22Rv1 (cell line): ENCODE measurements around the gene DUOX2.

ENCODE experiments used
- H3K27ac ChIP-seq: fragments of 450-650 bp; 2 replicates; pipeline ENCODE4 v1.5.1; 2017
- ZFX ChIP-seq: fragments of 450-650 bp; IDR thresholded peaks from 2 replicates; pipeline ENCODE4 v1.6.1; 2017; ENCODE audit warnings: antibody characterized with exemption, borderline replicate concordance
- TF ChIP-seq, protein P1 (sequence below): fragments of 450-650 bp; IDR thresholded peaks from 2 replicates; pipeline ENCODE4 v1.5.1; 2017; ENCODE audit warnings: mild to moderate bottlenecking

The DUOX2 gene

DNA sequence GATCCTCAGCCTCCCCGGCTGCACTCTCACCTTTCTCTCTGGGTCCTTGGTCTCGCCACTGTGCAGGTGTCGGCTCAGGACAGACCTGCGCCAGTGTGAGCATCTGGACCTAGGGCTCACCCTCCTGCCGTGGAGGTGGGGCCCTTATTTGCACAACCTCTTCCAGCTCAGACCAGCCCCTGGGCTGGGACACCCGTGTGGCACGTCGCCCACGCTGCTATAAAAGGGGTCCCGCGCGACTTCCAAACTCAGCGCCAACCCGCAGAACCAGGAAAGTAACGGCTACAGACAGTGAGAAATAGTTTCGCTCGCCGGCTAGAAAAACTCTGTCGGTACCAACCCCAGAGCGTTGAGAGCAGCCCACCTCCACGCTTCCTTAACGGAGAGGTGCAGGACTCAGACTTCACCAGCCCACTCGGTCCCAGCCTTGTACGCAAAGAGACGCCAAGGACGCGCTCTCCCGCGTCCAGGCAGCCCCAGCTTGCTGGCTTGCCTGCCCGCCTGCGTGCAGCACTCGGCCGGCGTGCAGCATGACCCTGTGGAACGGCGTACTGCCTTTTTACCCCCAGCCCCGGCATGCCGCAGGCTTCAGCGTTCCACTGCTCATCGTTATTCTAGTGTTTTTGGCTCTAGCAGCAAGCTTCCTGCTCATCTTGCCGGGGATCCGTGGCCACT, at the start of gene DUOX2, which contains the start of gene DUOXA2:
Gene DUOX2 (minus strand): TSS at position 97 of the 675 bp plus-strand sequence. CDS start 761 bp downstream, outside the sequence.
Gene DUOXA2 (plus strand): TSS at position 251 of the 675 bp plus-strand sequence. CDS start 280 bp downstream, at position 531.
- no peak within 1 kb of the TSS for H3K27ac ChIP-seq
- TF ChIP-seq, protein P1, sequence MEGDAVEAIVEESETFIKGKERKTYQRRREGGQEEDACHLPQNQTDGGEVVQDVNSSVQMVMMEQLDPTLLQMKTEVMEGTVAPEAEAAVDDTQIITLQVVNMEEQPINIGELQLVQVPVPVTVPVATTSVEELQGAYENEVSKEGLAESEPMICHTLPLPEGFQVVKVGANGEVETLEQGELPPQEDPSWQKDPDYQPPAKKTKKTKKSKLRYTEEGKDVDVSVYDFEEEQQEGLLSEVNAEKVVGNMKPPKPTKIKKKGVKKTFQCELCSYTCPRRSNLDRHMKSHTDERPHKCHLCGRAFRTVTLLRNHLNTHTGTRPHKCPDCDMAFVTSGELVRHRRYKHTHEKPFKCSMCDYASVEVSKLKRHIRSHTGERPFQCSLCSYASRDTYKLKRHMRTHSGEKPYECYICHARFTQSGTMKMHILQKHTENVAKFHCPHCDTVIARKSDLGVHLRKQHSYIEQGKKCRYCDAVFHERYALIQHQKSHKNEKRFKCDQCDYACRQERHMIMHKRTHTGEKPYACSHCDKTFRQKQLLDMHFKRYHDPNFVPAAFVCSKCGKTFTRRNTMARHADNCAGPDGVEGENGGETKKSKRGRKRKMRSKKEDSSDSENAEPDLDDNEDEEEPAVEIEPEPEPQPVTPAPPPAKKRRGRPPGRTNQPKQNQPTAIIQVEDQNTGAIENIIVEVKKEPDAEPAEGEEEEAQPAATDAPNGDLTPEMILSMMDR = no peak
- no peak for TF ChIP-seq ZFX

DNA sequence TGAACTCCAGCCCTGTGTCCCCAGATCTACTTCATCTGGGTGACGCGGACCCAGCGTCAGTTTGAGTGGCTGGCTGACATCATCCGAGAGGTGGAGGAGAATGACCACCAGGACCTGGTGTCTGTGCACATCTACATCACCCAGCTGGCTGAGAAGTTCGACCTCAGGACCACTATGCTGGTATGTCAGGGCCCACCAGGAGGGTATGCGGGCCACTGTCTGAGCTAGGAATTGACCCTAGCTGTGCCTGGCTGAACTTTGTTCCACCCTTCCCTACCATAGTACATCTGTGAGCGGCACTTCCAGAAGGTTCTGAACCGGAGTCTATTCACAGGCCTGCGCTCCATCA, 49.5 kb upstream of the DUOX2 start:
- H3K27ac ChIP-seq = no peak overlapping the region
- no peak for TF ChIP-seq ZFX

DNA sequence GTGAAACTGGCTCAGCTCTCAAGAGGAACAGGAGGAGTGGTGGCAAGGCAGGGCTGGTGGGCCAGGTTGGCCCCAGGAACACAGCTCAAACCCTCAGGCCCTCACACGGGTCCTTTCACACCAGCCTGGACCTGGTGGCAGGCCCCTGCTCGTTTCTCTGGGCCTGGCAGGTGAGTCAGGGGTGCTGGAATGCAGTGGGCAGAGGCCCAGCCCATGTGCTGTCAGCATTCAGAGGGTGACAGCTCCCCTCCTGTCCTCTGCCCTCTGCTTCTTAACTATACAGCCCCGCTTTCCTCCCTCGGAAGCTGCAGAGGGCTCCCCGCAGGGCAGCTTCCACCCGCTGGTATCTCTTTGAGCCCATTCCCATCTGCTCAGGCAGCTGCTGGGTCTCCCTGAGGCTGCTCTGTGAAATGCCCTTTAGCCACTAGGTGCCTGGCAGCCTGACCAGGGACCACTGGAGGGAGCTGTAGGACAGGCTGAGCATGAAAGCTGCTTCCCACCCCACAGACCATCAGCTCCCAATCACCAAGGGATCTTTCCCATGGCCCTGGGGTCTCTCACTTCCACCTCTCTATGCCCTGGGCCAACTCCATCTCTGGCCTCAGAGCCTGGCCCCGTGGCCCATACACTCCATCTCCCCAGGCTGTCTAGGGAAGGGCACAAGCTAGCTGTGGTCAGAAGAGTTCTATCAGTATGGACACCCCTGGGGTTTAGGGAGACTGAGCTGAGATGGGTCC, 49.0 kb upstream of the DUOX2 start:
- no peak for TF ChIP-seq ZFX
- TF ChIP-seq, protein P1 = peak; percentile 85
- no peak overlapping the region for H3K27ac ChIP-seq

DNA sequence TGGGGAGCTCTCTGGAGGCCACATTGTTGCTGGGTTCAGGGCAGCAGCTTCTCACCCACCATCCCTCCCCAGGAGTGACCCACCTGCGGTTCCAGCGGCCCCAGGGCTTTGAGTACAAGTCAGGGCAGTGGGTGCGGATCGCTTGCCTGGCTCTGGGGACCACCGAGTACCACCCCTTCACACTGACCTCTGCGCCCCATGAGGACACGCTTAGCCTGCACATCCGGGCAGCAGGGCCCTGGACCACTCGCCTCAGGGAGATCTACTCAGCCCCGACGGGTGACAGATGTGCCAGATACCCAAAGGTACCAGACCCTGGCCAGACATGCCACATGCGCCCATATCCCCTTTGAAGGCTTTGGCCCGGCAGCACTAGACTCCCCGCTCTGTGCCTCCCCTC, 47.7 kb upstream of the DUOX2 start:
- no peak overlapping the region for H3K27ac ChIP-seq
- TF ChIP-seq, protein P1 = no peak
- TF ChIP-seq ZFX = no peak

DNA sequence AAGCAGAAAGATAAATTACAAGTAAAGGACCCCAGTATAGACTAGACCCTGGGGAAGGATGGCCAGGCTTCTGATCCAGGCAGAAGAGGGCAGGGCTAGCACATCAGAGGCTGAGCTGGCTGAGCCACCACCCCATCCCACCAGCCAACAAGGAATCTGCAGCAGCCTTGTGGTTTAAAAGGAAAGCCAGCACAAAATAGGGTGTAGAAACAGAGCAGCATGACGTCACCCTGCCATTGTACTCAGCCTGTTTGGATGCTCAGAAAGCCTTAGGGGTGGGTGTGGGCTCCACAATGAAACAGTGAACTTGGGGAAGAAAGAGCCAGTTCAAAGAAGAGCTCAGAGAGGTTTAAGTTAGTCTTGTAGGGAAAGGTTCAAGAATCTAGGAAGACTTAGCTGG, 44.0 kb upstream of the DUOX2 start:
- TF ChIP-seq, protein P1 = no peak
- no peak for TF ChIP-seq ZFX
- no peak overlapping the region for H3K27ac ChIP-seq

DNA sequence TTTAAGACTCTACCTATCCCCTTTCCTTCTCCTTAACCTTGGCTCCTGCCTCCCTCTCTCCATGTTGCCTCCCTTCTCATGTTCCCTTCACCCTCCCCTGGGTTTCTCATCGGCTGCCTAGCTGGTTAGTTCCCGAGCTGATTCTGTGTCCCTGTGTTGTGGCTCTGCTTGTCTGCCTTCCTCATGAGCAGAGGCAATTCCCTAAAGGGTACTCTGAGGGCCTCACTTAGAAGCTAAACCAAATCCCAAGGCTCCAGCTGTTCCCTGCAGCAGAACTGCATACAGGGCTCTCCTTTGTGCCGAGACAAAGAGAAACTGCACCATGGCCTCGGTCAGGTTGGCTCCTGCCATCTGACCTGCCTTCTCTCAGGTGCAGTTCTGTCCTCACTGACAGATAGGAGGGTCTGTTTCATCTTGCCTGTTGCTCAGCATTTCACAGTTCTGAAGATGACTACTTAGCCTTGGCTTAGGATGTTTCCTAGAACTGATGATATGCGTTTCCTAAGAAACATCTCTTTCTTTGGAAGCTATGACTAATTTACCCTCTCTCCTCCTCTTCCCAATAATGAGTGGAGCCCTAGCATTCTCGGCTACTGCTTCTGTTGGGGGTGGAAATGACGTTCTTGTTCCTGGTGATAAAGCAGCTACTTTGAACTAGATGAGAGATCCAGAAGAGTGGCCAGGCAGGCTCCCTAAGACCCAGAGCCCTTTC, 42.9 kb upstream of the DUOX2 start:
- H3K27ac ChIP-seq = no peak overlapping the region
- no peak for TF ChIP-seq ZFX
- TF ChIP-seq, protein P1 = no peak

DNA sequence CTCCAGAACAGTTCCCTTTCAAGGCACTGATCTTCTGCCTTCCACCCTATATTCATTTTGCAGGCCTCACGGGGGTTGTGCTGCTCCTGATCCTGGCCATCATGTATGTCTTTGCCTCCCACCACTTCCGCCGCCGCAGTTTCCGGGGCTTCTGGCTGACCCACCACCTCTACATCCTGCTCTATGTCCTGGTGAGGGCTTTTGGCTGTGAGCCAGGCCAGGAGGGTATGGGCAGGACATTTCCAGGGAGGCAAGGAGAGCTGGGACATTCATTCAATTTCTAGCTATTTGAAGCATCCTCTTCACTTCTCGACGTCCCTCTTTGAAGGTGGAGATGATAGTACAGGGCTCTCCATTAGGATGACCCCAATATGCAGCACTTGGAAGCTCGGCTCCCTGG, 41.8 kb upstream of the DUOX2 start:
- H3K27ac ChIP-seq = no peak overlapping the region
- TF ChIP-seq, protein P1 = no peak
- TF ChIP-seq ZFX = no peak
